ENCODE data around the gene POLR3H.
"Not testable (repeated sequence)": the region's sequence is repeated elsewhere in the genome, so short reads cannot be mapped to it uniquely, and the experiment has no call there.

Gene POLR3H

GRCh38 chr22:41575533-41575932, 31.3 kb upstream of the POLR3H start:
- TF ChIP-seq CTCF (IDR thresholded peaks at IDR 0.05; ENCODE audit: borderline replicate concordance, control extremely low read depth, extremely low read depth, insufficient read depth, missing control alignments): no peak
- in situ Hi-C loops (cut with MboI; ENCODE audit: low sequenced_read_pairs, unreplicated experiment): no loop called here

GRCh38 chr22:41574847-41575381, 30.6 kb upstream of the POLR3H start:
- TF ChIP-seq CTCF (IDR thresholded peaks at IDR 0.05; ENCODE audit: borderline replicate concordance, control extremely low read depth, extremely low read depth, insufficient read depth, missing control alignments): no peak
- in situ Hi-C loops (cut with MboI; ENCODE audit: low sequenced_read_pairs, unreplicated experiment): no loop called here
- DNase-seq (ENCODE audit: low spot score): no peak

More at GRCh38 chr22:41575533-41575932, 31.3 kb upstream of the POLR3H start:
- no peak for DNase-seq (ENCODE audit: low spot score)

GRCh38 chr22:41573677-41574076, 29.4 kb upstream of the POLR3H start:
- DNase-seq (ENCODE audit: low spot score): no peak
- in situ Hi-C loops (cut with MboI; ENCODE audit: low sequenced_read_pairs, unreplicated experiment): no loop called here
- TF ChIP-seq CTCF (IDR thresholded peaks at IDR 0.05; ENCODE audit: borderline replicate concordance, control extremely low read depth, extremely low read depth, insufficient read depth, missing control alignments): no peak

- in situ Hi-C loops (cut with MboI; ENCODE audit: low sequenced_read_pairs, unreplicated experiment); DNase-seq (ENCODE audit: low spot score): not testable (repeated sequence)
These were observed 28.0 kb upstream of the POLR3H start for GRCh38 chr22:41572305-41572704.

GRCh38 chr22:41571786-41572185, 27.5 kb upstream of the POLR3H start:
- DNase-seq (ENCODE audit: low spot score): no peak
- TF ChIP-seq CTCF (IDR thresholded peaks at IDR 0.05; ENCODE audit: borderline replicate concordance, control extremely low read depth, extremely low read depth, insufficient read depth, missing control alignments): no peak
- in situ Hi-C loops (cut with MboI; ENCODE audit: low sequenced_read_pairs, unreplicated experiment): no loop called here

DNA sequence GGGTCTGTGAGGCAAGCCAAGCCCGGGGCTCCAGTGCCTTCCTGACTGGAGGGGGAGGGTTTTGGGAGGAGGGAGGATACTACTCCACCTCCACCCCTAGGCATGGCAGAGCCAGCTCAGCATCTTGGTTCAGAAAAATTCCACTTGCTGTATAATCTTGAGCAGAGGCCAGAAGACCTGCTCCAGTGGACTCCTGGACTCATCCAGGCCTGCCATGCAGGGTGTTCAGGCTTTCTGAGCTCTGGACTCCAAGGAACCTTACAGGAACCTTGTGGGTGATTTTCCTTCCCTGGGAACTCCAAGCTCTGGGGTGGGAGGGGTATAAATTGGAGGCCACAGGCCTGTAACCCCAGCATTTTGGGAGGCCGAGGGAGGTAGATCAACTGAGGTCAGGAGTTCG, 26.0 kb upstream of the POLR3H start:
- in situ Hi-C loops (cut with MboI; ENCODE audit: low sequenced_read_pairs, unreplicated experiment): no loop called here
- no peak for TF ChIP-seq CTCF (IDR thresholded peaks at IDR 0.05; ENCODE audit: borderline replicate concordance, control extremely low read depth, extremely low read depth, insufficient read depth, missing control alignments)
- no peak for DNase-seq (ENCODE audit: low spot score)

- in situ Hi-C loops (cut with MboI; ENCODE audit: low sequenced_read_pairs, unreplicated experiment): no loop called here
- no peak for DNase-seq (ENCODE audit: low spot score)
- no peak for TF ChIP-seq CTCF (IDR thresholded peaks at IDR 0.05; ENCODE audit: borderline replicate concordance, control extremely low read depth, extremely low read depth, insufficient read depth, missing control alignments)
These were observed 24.5 kb upstream of the POLR3H start for GRCh38 chr22:41568811-41569210.
